K562 (cell line): ENCODE measurements around the gene PLS1. TPM values are rescaled to one million over a fixed set of nuclear protein-coding genes. Genes with fewer than 3 reads are reported as not detected.

Source experiments
- ATAC-seq: fragments of 200-7000 bp; cut with Tn5 transposase; 3 replicates; pipeline ENCODE4 v1.9.1; 2020; ENCODE audit warnings: moderate library complexity
- BruUV-seq: library from RNA; stranded (reverse); fragments of 400-500 nt; replicated peaks from 2 replicates; lab custom pipeline; 2021; lab: Mats Ljungman, UMichigan
- CTCF ChIA-PET: fragments of 300-600 bp; formaldehyde crosslinking; extraction: SDS; loops from one replicate; lab custom pipeline; 2021; ENCODE audit warnings: low intra/inter-chr PET ratio; lab: Yijun Ruan, JAX
- POLR2A ChIA-PET: fragments of 300-600, 350-650 bp; sonication (Branson Sonifier 250); formaldehyde crosslinking; extraction: SDS; loops from one replicate; lab custom pipeline; 2021; ENCODE audit warnings: antibody characterized with exemption, inconsistent platforms; lab: Yijun Ruan, JAX
- DNase-seq, 4 experiments: peaks; one replicate each; pipeline versions ENCODE4 v3.0.0 to v3.0.0-alpha.2; 2011 to 2018; ENCODE audit warnings: low spot score in 3 of 4, mixed read lengths in 3 of 4; ENCODE audit errors: extremely low read depth in 1 of 4
- FAIRE-seq: peaks from 2 replicates; lab custom pipeline; 2011; peaks lifted over from hg19 to GRCh38; lab: Jason Lieb, UNC
- H2AFZ ChIP-seq: 2 replicates; pipeline ENCODE4 v1.6.0; 2011; ENCODE audit warnings: low read depth, low read length, control low read depth, inconsistent platforms
- H3K27ac ChIP-seq: fragments of 200-600 bp; 3 replicates; pipeline ENCODE4 v1.8.0; 2011; ENCODE audit warnings: low read depth, mild to moderate bottlenecking, control low read depth, inconsistent platforms, low read length, moderate library complexity, mixed read lengths; ENCODE audit errors: extremely low read depth
- H3K27me3 ChIP-seq, 2 experiments: fragments of 300-600 bp in 1 of 2; 2 replicates in 1 of 2; 3 replicates in 1 of 2; pipeline versions ENCODE4 v1.6.0 to v1.8.0; 2011; ENCODE audit warnings: inconsistent platforms in 2 of 2, low read length in 2 of 2, mild to moderate bottlenecking in 1 of 2, mixed read lengths in 1 of 2, moderate library complexity in 1 of 2; ENCODE audit not compliant: control insufficient read depth in 2 of 2, insufficient read depth in 2 of 2
- H3K36me3 ChIP-seq: fragments of 300-600 bp; 3 replicates; pipeline ENCODE4 v1.8.0; 2011; ENCODE audit warnings: mild to moderate bottlenecking, low read length, inconsistent platforms; ENCODE audit not compliant: control insufficient read depth, insufficient read depth
- H3K4me1 ChIP-seq, 2 experiments: fragments of 200-600 bp in 1 of 2; replicated peaks in 1 of 2; 2 replicates in 1 of 2; 3 replicates in 1 of 2; pipeline versions ENCODE4 v1.5.1 to v1.8.0; 2011; ENCODE audit warnings: inconsistent platforms in 2 of 2, low read length in 2 of 2, mild to moderate bottlenecking in 1 of 2, mixed read lengths in 1 of 2, moderate library complexity in 1 of 2; ENCODE audit not compliant: control insufficient read depth in 2 of 2, insufficient read depth in 2 of 2
- H3K4me2 ChIP-seq: 2 replicates; pipeline ENCODE4 v1.6.1; 2011; ENCODE audit warnings: low read length, control low read depth, inconsistent platforms, mixed read lengths; ENCODE audit not compliant: insufficient read depth
- H3K4me3 ChIP-seq: fragments of 200-600 bp; sonication (generic), shearing (Covaris generic); 2 replicates; pipeline ENCODE4 v1.5.1; 2016; ENCODE audit warnings: control low read depth, inconsistent platforms
- H3K79me2 ChIP-seq: fragments of 200-600 bp; 3 replicates; pipeline ENCODE4 v1.8.0; 2011; ENCODE audit warnings: low read length, inconsistent platforms; ENCODE audit not compliant: control insufficient read depth, insufficient read depth
- H3K9ac ChIP-seq, 2 experiments: 2 replicates each; pipeline versions ENCODE4 v1.6.0 to v1.6.1; 2011; ENCODE audit warnings: low read depth in 2 of 2, low read length in 2 of 2, control low read depth in 1 of 2, inconsistent platforms in 1 of 2, mild to moderate bottlenecking in 1 of 2, mixed read lengths in 1 of 2; ENCODE audit not compliant: insufficient read depth in 1 of 2
- H3K9me1 ChIP-seq: one replicate; pipeline ENCODE4 v1.6.0; 2011; ENCODE audit warnings: inconsistent platforms, mild to moderate bottlenecking, low read length, moderate library complexity; ENCODE audit not compliant: control insufficient read depth, insufficient read depth
- H3K9me3 ChIP-seq: replicated peaks from 2 replicates; pipeline ENCODE4 v1.5.1; 2011; ENCODE audit warnings: low read depth, low read length, inconsistent platforms; ENCODE audit not compliant: control insufficient read depth, insufficient read depth
- H4K20me1 ChIP-seq: replicated peaks from 2 replicates; pipeline ENCODE4 v1.6.1; 2011; ENCODE audit warnings: low read length, inconsistent platforms, mixed read lengths; ENCODE audit not compliant: control insufficient read depth, insufficient read depth
- COPS2 ChIP-seq: fragments of 450-650 bp; conservative IDR thresholded peaks from 2 replicates; pipeline ENCODE4 v1.6.1; 2016; ENCODE audit warnings: mild to moderate bottlenecking, moderate library complexity
- MTA2 ChIP-seq: fragments of 450-650 bp; IDR thresholded peaks from 2 replicates; pipeline ENCODE4 v1.6.1; 2016; ENCODE audit warnings: low read depth
- POLR2B ChIP-seq: fragments of 450-650 bp; IDR thresholded peaks from 2 replicates; pipeline ENCODE4 v1.6.1; 2018; ENCODE audit warnings: low read depth; ENCODE audit not compliant: partially characterized antibody
- TRIM28 ChIP-seq: fragments of 450-650 bp; IDR thresholded peaks from 2 replicates; pipeline ENCODE4 v1.6.1; 2017
- ZBED1 ChIP-seq: IDR thresholded peaks from 2 replicates; pipeline ENCODE4 v1.6.1; 2014
- ZKSCAN1 ChIP-seq: fragments of 150-350 bp; IDR thresholded peaks from 2 replicates; pipeline ENCODE4 v1.6.1; 2016; ENCODE audit warnings: low read depth, low read length
- ZNF445 ChIP-seq: fragments of 250-450 bp; sonication (Bioruptor Pico); IDR thresholded peaks from 2 replicates; pipeline ENCODE4 v1.4.0; 2020; ENCODE audit warnings: low read depth, mild to moderate bottlenecking, moderate library complexity
- ZNF79 ChIP-seq: fragments of 250-450 bp; sonication (Bioruptor Pico); IDR thresholded peaks from 2 replicates; pipeline ENCODE4 v1.4.0; 2020; ENCODE audit warnings: low read depth, mild to moderate bottlenecking, moderate library complexity
- ZSCAN32 ChIP-seq: fragments of 450-650 bp; formaldehyde crosslinking; IDR thresholded peaks from 2 replicates; pipeline ENCODE4 v1.4.0; 2020; ENCODE audit warnings: mild to moderate bottlenecking, moderate library complexity
- WGBS: fragments of 100-300 bp; shearing (Covaris generic); methylation state at CpG from one replicate; pipeline ENCODE4 v1.1.6; 2016; ENCODE audit warnings: low coverage, mixed read lengths; ENCODE audit not compliant: insufficient coverage; ENCODE audit errors: missing lambda C conversion rate; 5-methylcytosine and 5-hydroxymethylcytosine counted together
- in situ Hi-C: fragments of 300-500 bp; cut with MboI; formaldehyde crosslinking; loops from 4 replicates; pipeline ENCODE4 v1.15.0; 2018; ENCODE audit warnings: inconsistent platforms, mixed read lengths
- intact Hi-C: fragments of 100-400 bp; cut with micrococcal nuclease; formaldehyde crosslinking; loops from 2 replicates; pipeline ENCODE4 v1.14.2; 2022
- polyA plus RNA-seq, 8 experiments: library from polyadenylated mRNA; depleted of rRNA in 4 of 8; stranded (reverse) in 5 of 8; unstranded in 3 of 8; fragments of >200 nt; fragmentation: Nextera tagmentation in 2 of 8; fragmentation: Illumina TruSeq in 1 of 8; extraction: Ambion mirVana in 2 of 8; extraction: Trizol in 1 of 8; gene quantifications; 2 replicates each; pipeline versions ENCODE4 v1.2.1 to v1.2.3, GENCODE V29; 2011 to 2014; ENCODE audit warnings: inconsistent platforms in 1 of 8, missing spikeins in 1 of 8
- total RNA-seq, 7 experiments: library from RNA; depleted of rRNA in 6 of 7; stranded (reverse); fragments of >200 nt in 6 of 7; fragmentation: Illumina TruSeq in 2 of 7; extraction: Trizol in 2 of 7; gene quantifications; 2 replicates each; pipeline versions ENCODE4 v1.2.1 to v1.2.3, GENCODE V29; 2011 to 2021; ENCODE audit warnings: low replicate concordance in 1 of 7
- TF ChIP-seq, protein P1 (sequence below): fragments of 450-650 bp; IDR thresholded peaks from 2 replicates; pipeline ENCODE4 v1.6.1; 2017; ENCODE audit warnings: antibody characterized with exemption
- TF ChIP-seq, protein P2 (sequence below): fragments of 450-650 bp; IDR thresholded peaks from 2 replicates; pipeline ENCODE4 v1.6.1; 2016; ENCODE audit warnings: antibody characterized with exemption

The PLS1 gene
- total and polyA plus RNA-seq, 9 of the 15 experiments (the other 6 are each of a cell fraction or from before 2014, with no cell fraction given): 6.1 to 21.3 (median 13.0) TPM

DNA sequence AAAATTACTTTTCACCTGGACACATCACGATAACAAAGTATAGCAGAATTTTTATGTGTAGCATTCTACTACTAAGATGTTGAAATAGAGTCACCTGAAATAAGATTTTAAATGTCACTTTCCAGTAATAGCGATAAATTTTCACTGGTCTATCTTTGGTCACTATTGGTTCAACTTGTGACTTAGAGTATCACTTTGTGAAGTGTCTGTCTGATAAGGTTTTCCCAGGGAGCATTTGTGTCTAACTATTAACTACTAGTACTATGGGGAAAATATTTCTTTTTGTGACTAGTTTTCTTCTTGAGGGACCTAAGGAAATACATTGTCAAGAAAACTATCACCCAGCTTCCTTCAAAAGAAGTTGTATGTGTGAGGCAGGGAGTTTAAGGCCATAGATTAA, 138.6 kb downstream of the PLS1 start:
- ATAC-seq: no peak
- H2AFZ ChIP-seq: no peak overlapping the region
- ChIA-PET POLR2A (no interaction called here), CTCF (interaction anchor here (0.7 kb wide), 1 partner anchor 267 kb away, joined by 4 read pairs; no protein-coding TSS in a partner anchor)
- no peaks in the 10 kb centered on the region for H4K20me1 ChIP-seq
- WGBS: 70% methylated on average over 2 of the region's 2 CpGs
- no peaks in the 10 kb centered on the region for H3K4me1 ChIP-seq
- intact Hi-C loops: no loop called here
- H3K9me1 ChIP-seq: no peaks in the 10 kb centered on the region
- H3K4me3 ChIP-seq: no peak overlapping the region
- TF ChIP-seq ZNF79 (CRISPR knock-in tag): no peak
- H3K9ac ChIP-seq: no peak overlapping the region
- in situ Hi-C loops: no loop called here
- H3K27ac ChIP-seq: no peak overlapping the region
- H3K36me3 ChIP-seq: no peaks in the 10 kb centered on the region
- DNase-seq: no peak
- no peak for FAIRE-seq
- H3K4me2 ChIP-seq: no peak overlapping the region
- H3K27me3 ChIP-seq: no peaks in the 10 kb centered on the region; a peak in 1 of 5 replicates
- H3K79me2 ChIP-seq: no peaks in the 10 kb centered on the region
- BruUV-seq: no TSS peak
- H3K9me3 ChIP-seq: no peaks in the 10 kb centered on the region

DNA sequence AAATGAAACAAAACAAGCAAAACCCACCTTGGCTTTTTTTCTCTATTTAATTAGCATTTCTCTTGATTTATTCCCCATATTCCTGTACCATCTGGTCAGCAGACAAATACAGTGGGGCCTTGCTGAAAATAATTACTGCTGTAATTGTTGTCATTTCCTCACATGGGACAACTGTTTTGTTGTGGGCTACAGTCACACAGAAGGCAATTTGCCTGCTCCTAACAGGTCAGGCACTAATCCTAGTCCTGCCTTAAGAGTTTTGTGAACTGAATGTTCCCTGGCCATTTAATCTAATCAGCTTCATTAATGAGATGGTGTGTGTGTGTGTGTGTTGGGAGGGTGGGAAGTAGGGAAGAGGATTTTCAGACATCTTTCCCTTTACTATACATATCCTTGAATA, 139.3 kb downstream of the PLS1 start:
- ChIA-PET CTCF (no interaction called here), POLR2A (interaction anchor here (0.8 kb wide), 1 partner anchor 10 kb away, joined by 3 read pairs; no protein-coding TSS in a partner anchor)
- ATAC-seq: no peak
- Histone ChIP-seq H3K4me1 (no peaks in the 10 kb centered on the region), H3K27me3 (no peaks in the 10 kb centered on the region; a peak in 1 of 5 replicates), H3K4me3 (no peak overlapping the region), H2AFZ (no peak overlapping the region), H3K79me2 (no peaks in the 10 kb centered on the region), H3K9me1 (no peaks in the 10 kb centered on the region), H3K9ac (no peak overlapping the region), H3K4me2 (no peak overlapping the region), H3K27ac (no peak overlapping the region), H4K20me1 (no peaks in the 10 kb centered on the region), H3K36me3 (no peaks in the 10 kb centered on the region), H3K9me3 (no peaks in the 10 kb centered on the region)
- intact Hi-C loops (no loop called here), in situ Hi-C loops (no loop called here)
- no peak for DNase-seq
- no peak for FAIRE-seq
- BruUV-seq: no TSS peak
- TF ChIP-seq MTA2 (no peak), POLR2B (no peak), TRIM28 (no peak), ZBED1 (no peak), ZKSCAN1 (no peak), ZNF445 (CRISPR knock-in tag) (no peak), ZSCAN32 (CRISPR knock-in tag) (no peak), COPS2 (no peak)
- TF ChIP-seq, protein P1, sequence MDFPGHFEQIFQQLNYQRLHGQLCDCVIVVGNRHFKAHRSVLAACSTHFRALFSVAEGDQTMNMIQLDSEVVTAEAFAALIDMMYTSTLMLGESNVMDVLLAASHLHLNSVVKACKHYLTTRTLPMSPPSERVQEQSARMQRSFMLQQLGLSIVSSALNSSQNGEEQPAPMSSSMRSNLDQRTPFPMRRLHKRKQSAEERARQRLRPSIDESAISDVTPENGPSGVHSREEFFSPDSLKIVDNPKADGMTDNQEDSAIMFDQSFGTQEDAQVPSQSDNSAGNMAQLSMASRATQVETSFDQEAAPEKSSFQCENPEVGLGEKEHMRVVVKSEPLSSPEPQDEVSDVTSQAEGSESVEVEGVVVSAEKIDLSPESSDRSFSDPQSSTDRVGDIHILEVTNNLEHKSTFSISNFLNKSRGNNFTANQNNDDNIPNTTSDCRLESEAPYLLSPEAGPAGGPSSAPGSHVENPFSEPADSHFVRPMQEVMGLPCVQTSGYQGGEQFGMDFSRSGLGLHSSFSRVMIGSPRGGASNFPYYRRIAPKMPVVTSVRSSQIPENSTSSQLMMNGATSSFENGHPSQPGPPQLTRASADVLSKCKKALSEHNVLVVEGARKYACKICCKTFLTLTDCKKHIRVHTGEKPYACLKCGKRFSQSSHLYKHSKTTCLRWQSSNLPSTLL: no peak
- TF ChIP-seq, protein P2, sequence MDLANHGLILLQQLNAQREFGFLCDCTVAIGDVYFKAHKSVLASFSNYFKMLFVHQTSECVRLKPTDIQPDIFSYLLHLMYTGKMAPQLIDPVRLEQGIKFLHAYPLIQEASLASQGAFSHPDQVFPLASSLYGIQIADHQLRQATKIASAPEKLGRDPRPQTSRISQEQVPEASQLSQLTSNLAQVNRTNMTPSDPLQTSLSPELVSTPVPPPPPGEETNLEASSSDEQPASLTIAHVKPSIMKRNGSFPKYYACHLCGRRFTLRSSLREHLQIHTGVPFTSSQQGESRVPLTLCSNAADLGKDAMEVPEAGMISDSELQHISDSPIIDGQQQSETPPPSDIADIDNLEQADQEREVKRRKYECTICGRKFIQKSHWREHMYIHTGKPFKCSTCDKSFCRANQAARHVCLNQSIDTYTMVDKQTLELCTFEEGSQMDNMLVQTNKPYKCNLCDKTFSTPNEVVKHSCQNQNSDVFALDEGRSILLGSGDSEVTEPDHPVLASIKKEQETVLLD: no peak
